Peyer's patch (tissue), 4 donors: ENCODE measurements around the gene MET. TPM values are rescaled to one million over a fixed set of nuclear protein-coding genes. Genes with fewer than 3 reads are reported as not detected.
"Not testable (repeated sequence)": the region's sequence is repeated elsewhere in the genome, so short reads cannot be mapped to it uniquely, and the experiment has no call there.

ENCODE experiments used
- DNase-seq, 3 donors: peaks; one replicate each; pipeline ENCODE4 v3.0.0-alpha.2; 2017 to 2019
- H3K27ac ChIP-seq, 4 donors: fragments of 200-600 bp; sonication (generic); one replicate each; pipeline ENCODE4 v1.5.1; 2016 to 2019
- H3K27me3 ChIP-seq, 2 donors: fragments of 200-600 bp; sonication (generic); one replicate each; pipeline ENCODE4 v1.5.1; 2019
- H3K36me3 ChIP-seq, 3 donors: fragments of 200-600 bp; sonication (generic); one replicate each; pipeline ENCODE4 v1.5.1; 2016 to 2019
- H3K4me1 ChIP-seq, 4 donors: fragments of 200-600 bp; sonication (generic); one replicate each; pipeline ENCODE4 v1.5.1; 2016 to 2019
- H3K4me3 ChIP-seq, 4 donors: fragments of 200-600 bp; sonication (generic); 1 replicate in 3 of 4; 2 replicates in 1 of 4; pipeline ENCODE4 v1.5.1; 2016 to 2019; ENCODE audit warnings: mild to moderate bottlenecking in 1 of 4
- H3K9me3 ChIP-seq, 4 donors: fragments of 200-600 bp; sonication (generic); one replicate each; pipeline ENCODE4 v1.5.1; 2016 to 2019; ENCODE audit warnings: mild to moderate bottlenecking in 1 of 4
- CTCF ChIP-seq, 6 experiments: fragments of 450-650 bp in 4 of 6; fragments of 200-600 bp in 2 of 6; sonication (generic) in 1 of 6; IDR thresholded peaks; one replicate each; pipeline ENCODE4 v1.5.1; 2017 to 2019; ENCODE audit warnings: antibody characterized with exemption in 6 of 6, mild to moderate bottlenecking in 3 of 6, moderate library complexity in 1 of 6
- POLR2A ChIP-seq, 2 donors: fragments of 450-650 bp; IDR thresholded peaks; one replicate each; pipeline ENCODE4 v1.5.1; 2017; ENCODE audit warnings: antibody characterized with exemption in 2 of 2, mild to moderate bottlenecking in 2 of 2, moderate library complexity in 2 of 2
- total RNA-seq, 4 donors: library from RNA; depleted of rRNA; stranded (reverse); fragments of >200 nt; gene quantifications; one replicate each; pipeline ENCODE4 v1.1.0, GENCODE V29; 2016

Gene MET
- total RNA-seq, 4 donors from 2014 or later = 2.5 to 34.0 (median 23.6) TPM

- no peak for DNase-seq
- no peak overlapping the region for H3K4me3 ChIP-seq
- TF ChIP-seq POLR2A (IDR thresholded peaks at IDR 0.05) (no peak), CTCF (IDR thresholded peaks at IDR 0.05) (no peak)
- H3K9me3 ChIP-seq = no peaks in the 10 kb centered on the region
- H3K27me3 ChIP-seq = no peaks in the 10 kb centered on the region
- H3K4me1 ChIP-seq = peaks cover 0 to 2% (median 0%) of the 10 kb centered on the region in 4 donors
- H3K36me3 ChIP-seq = no peaks in the 10 kb centered on the region
- H3K27ac ChIP-seq = no peak overlapping the region
Measured at GRCh38 chr7:116815041-116815440, 143.0 kb downstream of the MET start.

GRCh38 chr7:116820149-116820548 is 148.2 kb downstream of the MET start:
- no peak overlapping the region for H3K27ac ChIP-seq
- no peak for TF ChIP-seq CTCF (IDR thresholded peaks at IDR 0.05)
- no peak for TF ChIP-seq POLR2A (IDR thresholded peaks at IDR 0.05)
- no peak for DNase-seq

DNA sequence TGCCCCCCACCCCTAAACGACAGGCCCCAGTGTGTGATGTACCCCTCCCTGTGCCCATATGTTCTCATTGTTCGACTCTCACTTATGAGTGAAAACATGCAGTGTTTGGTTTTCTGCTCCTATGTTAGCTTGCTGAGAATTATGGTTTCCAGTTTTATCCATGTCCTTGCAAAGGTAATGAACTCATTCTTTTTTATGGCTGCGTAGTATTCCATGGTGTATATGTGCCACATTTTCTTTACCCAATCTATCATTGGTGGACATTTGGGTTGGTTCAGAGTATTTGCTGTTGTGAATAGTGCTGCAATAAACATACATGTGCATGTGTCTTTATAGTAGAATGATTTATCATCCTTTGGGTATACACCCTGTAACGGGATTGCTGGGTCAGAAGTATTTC is 149.7 kb downstream of the MET start:
- H3K4me3 ChIP-seq, H3K4me1 ChIP-seq, DNase-seq, H3K27ac ChIP-seq, H3K36me3 ChIP-seq, H3K27me3 ChIP-seq, H3K9me3 ChIP-seq: not testable (repeated sequence)

More at GRCh38 chr7:116820149-116820548, 148.2 kb downstream of the MET start:
- Histone ChIP-seq H3K36me3 (no peaks in the 10 kb centered on the region), H3K4me1 (no peaks in the 10 kb centered on the region), H3K4me3 (no peak overlapping the region), H3K9me3 (no peaks in the 10 kb centered on the region), H3K27me3 (no peaks in the 10 kb centered on the region)

DNA sequence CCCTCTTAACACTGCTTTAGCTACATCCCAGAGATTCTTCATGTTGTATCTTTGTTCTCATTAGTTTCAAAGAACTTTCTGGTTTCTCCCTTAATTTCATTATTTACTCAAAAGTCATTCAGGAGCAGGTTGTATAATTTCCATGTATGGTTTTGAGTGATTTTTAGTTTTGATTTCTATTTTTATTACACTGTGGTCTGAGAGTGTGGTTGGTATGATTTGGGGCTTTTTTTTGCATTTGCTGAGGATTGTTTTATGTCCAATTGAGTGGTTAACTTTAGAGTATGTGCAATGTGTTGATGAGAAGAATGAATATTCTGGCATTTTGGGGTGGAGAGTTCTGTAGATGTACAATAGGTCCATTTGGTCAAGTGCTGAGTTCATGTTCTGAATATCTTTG is 152.5 kb downstream of the MET start:
- no peaks in the 10 kb centered on the region for H3K9me3 ChIP-seq
- TF ChIP-seq POLR2A (IDR thresholded peaks at IDR 0.05) (no peak), CTCF (IDR thresholded peaks at IDR 0.05) (no peak)

DNA sequence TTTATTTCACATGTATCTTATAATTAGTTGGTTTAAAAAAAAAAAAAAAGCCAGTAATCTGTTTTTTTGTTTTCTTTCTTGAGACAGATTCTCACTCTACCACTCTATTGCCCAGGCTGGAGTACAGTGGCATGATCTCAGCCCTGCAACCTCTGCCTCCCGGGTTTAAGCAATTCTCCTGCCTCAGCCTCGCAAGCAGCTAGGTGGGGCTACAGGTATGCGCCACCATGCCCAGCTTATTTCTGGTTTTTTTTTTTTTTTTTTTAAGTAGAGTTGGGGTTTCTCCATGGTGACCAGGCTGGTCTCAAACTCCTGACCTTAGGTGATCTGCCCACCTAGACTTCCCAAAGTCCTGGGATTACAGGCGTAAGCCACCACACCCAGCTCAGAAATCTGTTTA is 156.3 kb downstream of the MET start:
- no peaks in the 10 kb centered on the region for H3K36me3 ChIP-seq

More for the DNA sequence above, 152.5 kb downstream of the MET start:
- H3K27me3 ChIP-seq = no peaks in the 10 kb centered on the region
- H3K4me3 ChIP-seq = no peak overlapping the region
- H3K27ac ChIP-seq = no peak overlapping the region
- no peak for DNase-seq
- no peaks in the 10 kb centered on the region for H3K36me3 ChIP-seq
- H3K4me1 ChIP-seq = no peaks in the 10 kb centered on the region

DNA sequence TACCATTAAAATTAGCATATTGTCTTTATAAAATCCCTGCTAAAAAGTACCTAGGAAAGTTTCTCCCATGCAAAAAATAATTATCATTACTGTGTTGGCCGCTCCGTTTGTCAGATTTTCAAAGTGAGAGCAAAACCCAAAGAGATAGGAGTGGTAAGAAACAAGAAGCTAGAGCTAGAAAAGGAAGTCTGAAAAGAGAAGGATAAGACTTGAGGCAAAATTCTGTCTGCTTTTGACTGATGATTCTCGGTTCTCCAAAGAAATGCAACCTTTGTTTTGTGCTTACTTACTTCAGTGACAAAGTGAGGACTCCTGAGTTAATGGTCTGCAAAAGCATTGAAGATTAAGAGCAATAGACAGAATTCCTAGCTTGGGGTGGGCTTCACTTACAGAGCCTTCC is 157.0 kb downstream of the MET start:
- no peak for DNase-seq
- H3K27ac ChIP-seq = no peak overlapping the region
- TF ChIP-seq CTCF (IDR thresholded peaks at IDR 0.05) = no peak
- no peak for TF ChIP-seq POLR2A (IDR thresholded peaks at IDR 0.05)
- H3K36me3 ChIP-seq = no peaks in the 10 kb centered on the region
- no peaks in the 10 kb centered on the region for H3K9me3 ChIP-seq
- H3K4me1 ChIP-seq = no peaks in the 10 kb centered on the region
- H3K27me3 ChIP-seq = no peaks in the 10 kb centered on the region
- H3K4me3 ChIP-seq = no peak overlapping the region

More for the DNA sequence above, 156.3 kb downstream of the MET start:
- DNase-seq = no peak
- TF ChIP-seq POLR2A (IDR thresholded peaks at IDR 0.05) (no peak), CTCF (IDR thresholded peaks at IDR 0.05) (no peak)
- Histone ChIP-seq H3K9me3 (no peaks in the 10 kb centered on the region), H3K4me3 (no peak overlapping the region), H3K4me1 (no peaks in the 10 kb centered on the region), H3K27ac (no peak overlapping the region), H3K27me3 (no peaks in the 10 kb centered on the region)
